Common myeloid progenitor, CD34-positive (primary cell): ENCODE data around the gene HS3ST5.

ENCODE experiments used
- CTCF ChIA-PET: fragments of 350-600 bp; sonication (Branson Sonifier 250); formaldehyde crosslinking; loops from one replicate; lab custom pipeline; 2021; ENCODE audit warnings: antibody characterized with exemption; lab: Charles Lee
- POLR2A ChIA-PET: fragments of 350-600 bp; sonication (Branson Sonifier 250); formaldehyde crosslinking; loops from one replicate; lab custom pipeline; 2021; ENCODE audit warnings: antibody characterized with exemption; lab: Charles Lee
- DNase-seq, 3 donors: peaks; one replicate each; pipeline versions ENCODE4 v3.0.0 to v3.0.0-alpha.2; 2013
- H3K27ac ChIP-seq, 2 experiments: 1 replicate in 1 of 2; 2 replicates in 1 of 2; pipeline ENCODE4 v1.7.0; 2013; ENCODE audit warnings: inconsistent platforms in 2 of 2, low read length in 2 of 2, mild to moderate bottlenecking in 2 of 2, low read depth in 1 of 2, moderate library complexity in 1 of 2; ENCODE audit not compliant: severe bottlenecking in 2 of 2, insufficient read depth in 1 of 2, poor library complexity in 1 of 2
- H3K27me3 ChIP-seq, 5 experiments: replicated peaks in 2 of 5; 1 replicate in 3 of 5; 2 replicates in 2 of 5; pipeline versions ENCODE4 v1.6.1 to v1.7.0; 2013; ENCODE audit warnings: low read length in 4 of 5, mild to moderate bottlenecking in 2 of 5, moderate library complexity in 2 of 5, inconsistent platforms in 1 of 5; ENCODE audit not compliant: insufficient read depth in 5 of 5, control insufficient read depth in 4 of 5
- H3K36me3 ChIP-seq, 4 experiments: 1 replicate in 2 of 4; 2 replicates in 2 of 4; pipeline versions ENCODE4 v1.6.1 to v1.7.0; 2013; ENCODE audit warnings: low read length in 3 of 4, control low read depth in 1 of 4, mild to moderate bottlenecking in 1 of 4; ENCODE audit not compliant: control insufficient read depth in 4 of 4, insufficient read depth in 4 of 4
- H3K4me1 ChIP-seq, 4 experiments: 1 replicate in 3 of 4; 2 replicates in 1 of 4; pipeline versions ENCODE4 v1.6.1 to v1.7.1; 2013; ENCODE audit warnings: low read length in 3 of 4, mild to moderate bottlenecking in 3 of 4, control low read depth in 1 of 4, inconsistent platforms in 1 of 4, moderate library complexity in 1 of 4; ENCODE audit not compliant: control insufficient read depth in 4 of 4, insufficient read depth in 4 of 4; ENCODE audit errors: control extremely low read depth in 1 of 4
- H3K4me3 ChIP-seq, 7 experiments: 1 replicate in 4 of 7; 2 replicates in 3 of 7; pipeline versions ENCODE4 v1.5.1 to v1.7.0; 2013; ENCODE audit warnings: mild to moderate bottlenecking in 7 of 7, low read length in 6 of 7, moderate library complexity in 6 of 7, inconsistent platforms in 2 of 7, low read depth in 2 of 7, control low read depth in 1 of 7; ENCODE audit not compliant: insufficient read depth in 4 of 7, control insufficient read depth in 1 of 7; ENCODE audit errors: extremely low read depth in 1 of 7
- H3K9me3 ChIP-seq, 5 experiments: 1 replicate in 4 of 5; 2 replicates in 1 of 5; pipeline versions ENCODE4 v1.6.1 to v1.7.1; 2013; ENCODE audit warnings: low read length in 4 of 5, mild to moderate bottlenecking in 2 of 5, inconsistent platforms in 1 of 5, low read depth in 1 of 5, moderate library complexity in 1 of 5; ENCODE audit not compliant: control insufficient read depth in 4 of 5, insufficient read depth in 2 of 5; ENCODE audit errors: control extremely low read depth in 1 of 5
- WGBS: methylation state at CpG from one replicate; pipeline ENCODE4 v1.1.5; 2013; ENCODE audit not compliant: insufficient coverage; 5-methylcytosine and 5-hydroxymethylcytosine counted together

HS3ST5 gene

DNA sequence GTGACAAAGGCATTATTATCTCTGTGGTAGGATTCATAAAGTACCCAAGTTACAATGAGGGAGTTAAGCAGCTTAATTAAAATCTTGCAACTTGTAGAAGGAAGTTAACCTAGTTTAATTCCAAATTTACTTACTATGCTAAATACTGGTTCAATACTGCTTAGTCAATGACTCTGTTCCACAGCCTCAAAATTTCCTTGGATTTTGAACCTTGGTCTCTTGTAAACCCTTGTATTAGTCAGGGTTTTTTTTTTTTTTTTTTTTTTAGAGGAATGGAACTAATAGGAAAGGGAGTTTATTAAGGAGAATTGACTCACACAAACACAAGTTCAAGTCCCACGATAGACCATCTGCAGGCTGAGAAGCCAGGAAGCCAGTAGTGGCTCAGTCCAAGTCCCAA, 163.4 kb downstream of the HS3ST5 start:
- Histone ChIP-seq H3K27ac (no peak overlapping the region), H3K9me3 (no peaks in the 10 kb centered on the region), H3K4me3 (no peak overlapping the region), H3K36me3 (no peaks in the 10 kb centered on the region), H3K4me1 (no peaks in the 10 kb centered on the region), H3K27me3 (no peaks in the 10 kb centered on the region)
- POLR2A ChIA-PET: no interaction called here
- CTCF ChIA-PET: no interaction called here
- 100% methylated on average over 1 of the region's 1 CpG for WGBS
- DNase-seq: no peak

DNA sequence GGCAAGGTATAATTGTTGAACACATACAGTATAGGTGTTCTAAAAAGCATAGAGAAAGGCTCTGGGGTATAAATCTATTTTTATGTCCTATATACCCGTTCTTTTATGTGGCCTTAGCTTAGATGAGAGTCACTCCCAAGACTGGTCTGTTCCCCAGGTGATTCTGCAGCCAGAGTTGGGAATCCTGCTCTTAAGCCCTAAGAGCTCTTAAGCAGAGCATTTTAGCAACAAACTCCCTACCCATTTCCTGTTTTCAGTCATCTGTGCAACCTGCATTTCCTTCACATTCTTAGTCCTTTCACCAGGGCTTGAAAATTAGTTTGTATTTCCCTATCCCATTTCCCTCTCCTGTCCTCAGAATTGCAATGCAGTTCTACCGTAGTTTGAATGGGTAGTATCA, 166.1 kb downstream of the HS3ST5 start:
- POLR2A ChIA-PET: no interaction called here
- Histone ChIP-seq H3K27ac (no peak overlapping the region), H3K27me3 (peaks cover 0 to 2% (median 0%) of the 10 kb centered on the region in 5 experiments), H3K36me3 (no peaks in the 10 kb centered on the region), H3K4me3 (no peak overlapping the region), H3K9me3 (peaks cover 0 to 1% (median 0%) of the 10 kb centered on the region in 5 experiments), H3K4me1 (no peaks in the 10 kb centered on the region)
- no peak for DNase-seq
- CTCF ChIA-PET: no interaction called here
- 86% methylated on average over 1 of the region's 2 CpGs for WGBS

DNA sequence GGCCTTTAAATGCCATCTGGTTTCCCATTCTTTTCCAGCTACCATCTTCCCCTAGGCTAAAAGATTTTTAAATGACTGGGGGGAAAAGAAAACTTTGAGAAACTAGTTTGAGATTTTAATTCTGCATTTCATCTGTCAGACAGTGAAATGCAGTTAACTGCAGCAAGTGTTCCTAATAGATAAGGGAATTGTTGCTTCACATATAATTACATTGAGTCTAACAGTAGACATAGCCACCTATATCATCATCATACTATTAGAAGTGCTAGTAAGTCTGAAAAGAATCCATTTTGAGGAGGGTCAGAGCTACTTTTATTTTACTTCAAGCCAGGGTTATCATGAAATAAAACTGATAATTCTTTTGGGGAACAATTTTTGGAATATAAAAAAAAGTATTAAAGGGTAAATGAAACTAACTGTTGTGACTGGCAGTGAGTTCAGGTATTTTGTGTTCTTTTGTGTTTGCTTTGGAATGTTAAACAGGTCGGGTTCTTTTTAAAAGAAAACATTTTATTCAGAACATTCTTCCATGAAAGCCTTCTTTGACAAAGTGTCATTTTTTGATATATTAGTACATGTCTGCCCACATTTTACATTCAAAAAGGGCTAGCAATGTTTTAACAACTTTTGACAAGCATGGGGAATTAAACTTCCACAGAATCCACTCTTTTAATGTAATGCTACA, 170.1 kb downstream of the HS3ST5 start:
- no peak for DNase-seq
- WGBS: no CpG with 5 or more reads among the region's 1 CpG
- Histone ChIP-seq H3K4me1 (no peaks in the 10 kb centered on the region), H3K36me3 (no peaks in the 10 kb centered on the region), H3K27me3 (peaks cover 0 to 4% (median 0%) of the 10 kb centered on the region in 5 experiments), H3K27ac (no peak overlapping the region), H3K4me3 (no peak overlapping the region), H3K9me3 (peaks cover 0 to 1% (median 0%) of the 10 kb centered on the region in 5 experiments)
- CTCF ChIA-PET: no interaction called here
- POLR2A ChIA-PET: no interaction called here

DNA sequence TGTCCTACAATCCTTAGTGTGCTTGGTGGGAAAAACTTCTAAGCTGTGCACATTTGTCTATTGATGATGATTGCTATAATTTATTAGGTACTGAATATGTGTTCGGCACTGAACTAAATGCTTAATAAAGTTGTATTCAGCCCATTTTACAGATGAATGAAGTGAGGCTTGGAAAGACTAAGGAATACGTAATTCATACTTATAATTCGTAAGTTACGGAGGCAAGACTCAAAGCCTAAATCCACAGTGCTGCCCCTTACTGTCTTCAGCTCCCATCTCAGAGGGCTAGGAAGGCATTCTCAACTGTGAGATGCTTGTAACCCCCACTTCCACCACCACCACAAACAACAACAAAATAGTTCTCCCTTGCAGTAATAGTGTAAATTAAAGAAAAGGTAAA, 171.3 kb downstream of the HS3ST5 start:
- H3K27ac ChIP-seq: no peak overlapping the region
- WGBS: 100% methylated on average over 4 of the region's 4 CpGs
- DNase-seq: no peak
- no peak overlapping the region for H3K4me3 ChIP-seq
- H3K27me3 ChIP-seq: peaks cover 0 to 4% (median 0%) of the 10 kb centered on the region in 5 experiments
- no peaks in the 10 kb centered on the region for H3K36me3 ChIP-seq
- POLR2A ChIA-PET: no interaction called here
- no peaks in the 10 kb centered on the region for H3K4me1 ChIP-seq
- CTCF ChIA-PET: interaction anchor here (1.3 kb wide), 1 partner anchor 63 kb away, joined by 3 read pairs; no protein-coding TSS in a partner anchor
- peaks cover 0 to 1% (median 0%) of the 10 kb centered on the region in 5 experiments for H3K9me3 ChIP-seq

DNA sequence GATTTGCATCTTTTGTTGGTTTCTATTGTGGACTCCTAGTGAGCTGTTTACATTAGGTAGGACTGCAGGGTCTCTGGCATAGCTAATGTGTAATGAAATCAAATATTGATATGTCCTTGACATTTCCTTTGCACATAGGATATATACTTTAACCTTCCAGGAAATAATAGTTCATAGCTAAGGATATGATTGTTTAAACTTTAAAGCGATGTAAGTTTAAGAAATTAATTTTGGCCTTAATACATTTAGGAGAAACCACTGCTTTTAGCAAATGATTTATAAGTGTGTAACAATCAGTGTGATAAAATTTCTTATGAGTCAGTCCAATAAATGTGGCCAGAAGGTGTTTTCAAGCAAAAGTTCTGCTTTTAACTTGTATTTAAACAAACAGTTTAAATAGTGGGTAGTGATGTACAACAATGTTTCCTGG, 171.8 kb downstream of the HS3ST5 start:
- H3K36me3 ChIP-seq: no peaks in the 10 kb centered on the region
- no peak overlapping the region for H3K4me3 ChIP-seq

DNA sequence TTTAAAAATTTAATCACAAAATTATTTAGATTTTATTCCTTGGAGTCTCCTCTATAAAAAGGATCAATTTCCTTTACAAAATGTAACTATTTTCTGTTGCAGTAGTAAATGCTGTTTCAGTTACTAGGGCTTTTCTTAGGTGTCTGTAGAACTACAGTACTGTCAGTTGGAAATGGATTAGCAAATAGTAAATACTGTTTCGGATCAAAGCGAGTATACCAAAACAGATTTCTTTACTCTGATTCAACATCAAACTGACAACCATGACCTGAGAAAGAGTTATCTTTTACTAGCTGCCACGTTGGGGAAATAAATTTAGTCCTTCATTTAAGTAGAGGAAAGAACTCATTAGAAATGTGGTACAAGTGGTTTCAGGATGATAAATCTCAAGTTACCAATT, 172.5 kb downstream of the HS3ST5 start:
- H3K36me3 ChIP-seq: no peaks in the 10 kb centered on the region
- no peaks in the 10 kb centered on the region for H3K4me1 ChIP-seq
- no CpG with 5 or more reads among the region's 3 CpGs for WGBS
- CTCF ChIA-PET: interaction anchor here (1.3 kb wide), 1 partner anchor 62 kb away, joined by 3 read pairs; no protein-coding TSS in a partner anchor
- no peak for DNase-seq
- peaks cover 0 to 4% (median 0%) of the 10 kb centered on the region in 5 experiments for H3K27me3 ChIP-seq
- POLR2A ChIA-PET: no interaction called here
- H3K4me3 ChIP-seq: no peak overlapping the region
- peaks cover 0 to 1% (median 0%) of the 10 kb centered on the region in 5 experiments for H3K9me3 ChIP-seq
- H3K27ac ChIP-seq: no peak overlapping the region

More for the DNA sequence above, 171.8 kb downstream of the HS3ST5 start:
- Histone ChIP-seq H3K9me3 (peaks cover 0 to 1% (median 0%) of the 10 kb centered on the region in 5 experiments), H3K27ac (no peak overlapping the region), H3K27me3 (peaks cover 0 to 4% (median 0%) of the 10 kb centered on the region in 5 experiments), H3K4me1 (no peaks in the 10 kb centered on the region)
- CTCF ChIA-PET: interaction anchor here (1.3 kb wide), 1 partner anchor 62 kb away, joined by 3 read pairs; no protein-coding TSS in a partner anchor
- 80% methylated on average over 1 of the region's 1 CpG for WGBS
- DNase-seq: no peak
- POLR2A ChIA-PET: no interaction called here

DNA sequence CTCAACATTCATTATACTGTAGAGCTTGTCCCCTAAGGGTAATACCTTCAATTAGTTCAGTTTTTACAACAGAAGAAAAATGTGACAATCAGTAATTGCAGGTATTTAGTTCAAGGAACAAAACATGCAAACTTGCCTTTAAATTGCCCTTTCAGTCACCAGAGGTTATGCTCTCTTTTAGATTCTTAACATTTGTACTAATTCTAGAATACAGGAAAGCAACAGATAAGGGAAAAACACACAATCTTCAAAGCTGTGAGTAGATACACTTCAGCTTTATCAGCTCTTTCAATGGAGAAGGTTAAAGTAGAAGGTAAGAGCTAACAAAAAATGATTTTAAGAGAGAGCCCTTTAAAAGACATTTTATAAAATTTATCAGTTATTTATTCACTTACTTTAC, 173.1 kb downstream of the HS3ST5 start:
- DNase-seq: no peak
- no peaks in the 10 kb centered on the region for H3K4me1 ChIP-seq
- H3K9me3 ChIP-seq: peaks cover 0 to 1% (median 0%) of the 10 kb centered on the region in 5 experiments
- ChIA-PET POLR2A (no interaction called here), CTCF (no interaction called here)
- H3K27me3 ChIP-seq: peaks cover 0 to 4% (median 0%) of the 10 kb centered on the region in 5 experiments
- no peaks in the 10 kb centered on the region for H3K36me3 ChIP-seq
- no peak overlapping the region for H3K27ac ChIP-seq
- H3K4me3 ChIP-seq: no peak overlapping the region
